AG04450 (cell line): Measurements from ENCODE around the gene CASP8. TPM values are rescaled to one million over a fixed set of nuclear protein-coding genes. Genes with fewer than 3 reads are reported as not detected.
"Not testable (repeated sequence)": the region's sequence is repeated elsewhere in the genome, so short reads cannot be mapped to it uniquely, and the experiment has no call there.

Experiments used
- CTCF ChIA-PET: fragments of 300-600, 350-600 bp; formaldehyde crosslinking; extraction: SDS; loops from one replicate; lab custom pipeline; 2022; ENCODE audit warnings: antibody characterized with exemption, inconsistent platforms; lab: Charles Lee
- POLR2A ChIA-PET: fragments of 350-600 bp; formaldehyde crosslinking; extraction: SDS; loops from one replicate; lab custom pipeline; 2021; ENCODE audit warnings: antibody characterized with exemption, inconsistent platforms; lab: Yijun Ruan, JAX
- DNase-seq: peaks from one replicate; pipeline ENCODE4 v3.0.0-alpha.2; 2011; ENCODE audit warnings: low read depth, low spot score
- H3K27ac ChIP-seq: one replicate; pipeline ENCODE4 v1.5.1; 2012; ENCODE audit warnings: low read depth, low read length, control low read depth
- H3K27me3 ChIP-seq: one replicate; pipeline ENCODE4 v1.6.0; 2012; ENCODE audit warnings: low read length; ENCODE audit not compliant: control insufficient read depth, insufficient read depth
- H3K4me3 ChIP-seq: 2 replicates; pipeline ENCODE4 v1.5.1; 2011; ENCODE audit warnings: mild to moderate bottlenecking, low read depth, low read length, control low read depth
- H3K9me3 ChIP-seq: 2 replicates; pipeline ENCODE4 v1.5.1; 2012; ENCODE audit warnings: low read length; ENCODE audit not compliant: control insufficient read depth, insufficient read depth
- CTCF ChIP-seq: IDR thresholded peaks from 2 replicates; pipeline ENCODE4 v1.5.1; 2011; ENCODE audit warnings: low read depth, low read length, control low read depth, inconsistent platforms
- polyA plus RNA-seq: library from polyadenylated mRNA; depleted of rRNA; stranded (reverse); fragments of >200 nt; gene quantifications from 2 replicates; pipeline ENCODE4 v1.2.3, GENCODE V29; 2011

CASP8 gene
- polyA plus RNA-seq, 1 experiment, result 20.8 TPM

GRCh38 chr2:201234663-201235135 lies 25.6 kb upstream of the CASP8 start:
- H3K9me3 ChIP-seq, result no peaks in the 10 kb centered on the region

GRCh38 chr2:201235860-201236811 lies 24.2 kb upstream of the CASP8 start:
- ChIA-PET CTCF (interaction anchor here (0.6 to 2.9 kb wide), 14 partner anchors 12 to 943 kb away, joined by 3 to 30 read pairs (median 3); partner anchors contain the start of gene MPP4), POLR2A (interaction anchor here (0.7 kb wide), 1 partner anchor 215 kb away, joined by 4 read pairs; the partner anchor contains the start of genes STRADB and TRAK2)
- no peak overlapping the region for H3K4me3 ChIP-seq

More at GRCh38 chr2:201234663-201235135, 25.6 kb upstream of the CASP8 start:
- no peak for DNase-seq
- Histone ChIP-seq H3K4me3 (no peak overlapping the region), H3K27me3 (no peaks in the 10 kb centered on the region), H3K27ac (no peak overlapping the region)
- TF ChIP-seq CTCF, result no peak
- ChIA-PET POLR2A (no interaction called here), CTCF (interaction anchor here (0.6 to 3.2 kb wide), 3 partner anchors 14 to 1014 kb away, joined by 3 to 73 read pairs (median 4); no protein-coding TSS in a partner anchor)

GRCh38 chr2:201237486-201238123 lies 22.7 kb upstream of the CASP8 start:
- Histone ChIP-seq H3K27ac (no peak overlapping the region), H3K27me3 (no peaks in the 10 kb centered on the region), H3K4me3 (no peak overlapping the region), H3K9me3 (no peaks in the 10 kb centered on the region)
- ChIA-PET POLR2A (no interaction called here), CTCF (interaction anchor here (0.6 to 2.9 kb wide), 9 partner anchors 8 to 471 kb away, joined by 3 to 30 read pairs (median 5); no protein-coding TSS in a partner anchor)
- no peak for DNase-seq
- TF ChIP-seq CTCF, result no peak

More at GRCh38 chr2:201235860-201236811, 24.2 kb upstream of the CASP8 start:
- Histone ChIP-seq H3K27ac (no peak overlapping the region), H3K27me3 (no peaks in the 10 kb centered on the region), H3K9me3 (no peaks in the 10 kb centered on the region)
- TF ChIP-seq CTCF, result peak; percentile 67
- peak; percentile 46 for DNase-seq

GRCh38 chr2:201239167-201239935 lies 21.0 kb upstream of the CASP8 start:
- DNase-seq, H3K27ac ChIP-seq, POLR2A ChIA-PET, H3K4me3 ChIP-seq, CTCF ChIA-PET, H3K27me3 ChIP-seq, H3K9me3 ChIP-seq: not testable (repeated sequence)
